Subcutaneous adipose tissue (tissue), 4 donors: ENCODE measurements around the gene RNF152. TPM values are rescaled to one million over a fixed set of nuclear protein-coding genes. Genes with fewer than 3 reads are reported as not detected.

Experiments
- total RNA-seq, 4 donors: library from RNA; depleted of rRNA; stranded (reverse); fragments of >200 nt; gene quantifications; one replicate each; pipeline ENCODE4 v1.1.0, GENCODE V29; 2016
- TF ChIP-seq, protein P1 (sequence below): fragments of 450-650 bp; IDR thresholded peaks from one replicate; pipeline ENCODE4 v1.5.1; 2016; ENCODE audit warnings: low read depth, mild to moderate bottlenecking, control low read depth, antibody characterized with exemption, moderate library complexity

Gene RNF152
- total RNA-seq, 4 donors from 2014 or later: 11.7 to 19.6 (median 17.0) TPM

DNA sequence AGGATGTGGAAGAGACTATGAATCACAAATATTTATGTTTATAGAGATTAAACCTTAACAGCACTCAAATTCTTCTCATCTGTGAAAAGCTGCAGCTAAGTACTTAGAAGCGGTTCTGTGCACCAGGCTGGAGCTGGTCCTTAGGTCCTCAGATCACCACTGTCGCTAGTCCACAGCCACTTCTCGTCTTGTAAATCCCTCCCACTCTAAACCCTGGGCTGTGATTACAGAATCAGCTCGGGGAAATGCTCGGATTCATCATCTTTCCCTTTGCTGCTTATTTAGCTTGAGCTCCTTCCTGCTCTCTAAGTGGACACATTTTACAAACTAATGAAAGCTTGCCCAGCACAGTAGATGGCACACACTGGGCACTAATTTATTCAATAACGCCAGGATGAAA lies 61.7 kb downstream of the RNF152 start:
- TF ChIP-seq, protein P1, sequence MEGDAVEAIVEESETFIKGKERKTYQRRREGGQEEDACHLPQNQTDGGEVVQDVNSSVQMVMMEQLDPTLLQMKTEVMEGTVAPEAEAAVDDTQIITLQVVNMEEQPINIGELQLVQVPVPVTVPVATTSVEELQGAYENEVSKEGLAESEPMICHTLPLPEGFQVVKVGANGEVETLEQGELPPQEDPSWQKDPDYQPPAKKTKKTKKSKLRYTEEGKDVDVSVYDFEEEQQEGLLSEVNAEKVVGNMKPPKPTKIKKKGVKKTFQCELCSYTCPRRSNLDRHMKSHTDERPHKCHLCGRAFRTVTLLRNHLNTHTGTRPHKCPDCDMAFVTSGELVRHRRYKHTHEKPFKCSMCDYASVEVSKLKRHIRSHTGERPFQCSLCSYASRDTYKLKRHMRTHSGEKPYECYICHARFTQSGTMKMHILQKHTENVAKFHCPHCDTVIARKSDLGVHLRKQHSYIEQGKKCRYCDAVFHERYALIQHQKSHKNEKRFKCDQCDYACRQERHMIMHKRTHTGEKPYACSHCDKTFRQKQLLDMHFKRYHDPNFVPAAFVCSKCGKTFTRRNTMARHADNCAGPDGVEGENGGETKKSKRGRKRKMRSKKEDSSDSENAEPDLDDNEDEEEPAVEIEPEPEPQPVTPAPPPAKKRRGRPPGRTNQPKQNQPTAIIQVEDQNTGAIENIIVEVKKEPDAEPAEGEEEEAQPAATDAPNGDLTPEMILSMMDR: no peak

DNA sequence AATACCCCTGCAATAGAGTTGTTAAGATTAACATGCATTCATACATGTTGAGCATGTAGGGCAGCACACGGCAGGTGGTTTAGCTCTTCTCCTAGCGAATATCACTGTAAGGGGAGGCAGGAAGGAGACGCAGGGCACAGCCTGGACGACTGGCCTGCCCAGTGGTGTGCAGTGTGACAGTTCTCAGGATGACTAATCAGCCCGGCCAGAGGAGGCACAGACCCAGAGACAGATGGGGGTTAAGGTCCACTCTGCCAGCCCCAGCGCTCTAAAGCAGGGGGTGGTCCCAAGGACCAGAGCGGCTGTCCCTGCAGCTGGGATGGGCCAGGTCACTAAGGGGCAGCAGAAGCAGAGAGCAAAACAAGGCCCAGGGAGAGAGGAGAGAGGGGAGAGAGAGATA lies 63.7 kb downstream of the RNF152 start:
- TF ChIP-seq, protein P1: no peak

DNA sequence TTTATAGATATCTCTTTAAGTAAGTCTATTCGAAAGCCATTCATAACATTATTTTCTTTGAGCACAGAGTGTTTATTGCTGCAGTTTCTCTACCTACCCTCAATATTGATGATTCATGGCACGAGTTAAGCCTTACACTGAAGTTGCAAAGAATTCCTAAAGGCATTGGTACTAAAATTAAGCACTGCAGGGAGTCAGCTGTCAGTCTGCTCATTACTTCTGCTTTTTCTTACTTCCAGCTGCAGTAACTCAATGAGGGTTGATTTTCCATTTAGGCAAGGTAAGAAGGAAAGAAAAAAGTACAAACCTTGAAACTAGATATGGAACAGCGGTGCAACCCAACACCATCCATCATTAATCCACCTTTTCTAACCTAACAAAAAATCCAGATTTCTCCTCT lies 65.2 kb downstream of the RNF152 start:
- TF ChIP-seq, protein P1: no peak

DNA sequence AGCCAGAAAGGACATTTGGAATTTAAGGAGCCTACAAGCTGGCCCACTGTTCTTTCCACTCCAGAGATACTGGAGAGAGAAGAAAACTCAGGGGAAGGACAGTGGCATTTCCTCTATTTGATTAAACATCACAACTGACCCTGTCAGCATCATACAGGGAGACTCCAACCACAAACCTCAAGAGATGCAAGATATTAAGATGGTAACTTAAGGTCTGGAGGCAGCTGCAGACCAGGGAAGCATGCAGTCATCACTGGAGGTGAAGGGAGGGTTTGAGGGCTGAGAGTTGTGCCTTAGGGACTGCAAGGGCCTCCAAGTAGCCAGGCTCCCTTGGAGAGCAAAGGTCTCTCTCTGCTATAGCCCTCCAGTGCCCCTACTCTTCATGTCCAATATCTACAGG lies 67.4 kb downstream of the RNF152 start:
- TF ChIP-seq, protein P1: no peak

DNA sequence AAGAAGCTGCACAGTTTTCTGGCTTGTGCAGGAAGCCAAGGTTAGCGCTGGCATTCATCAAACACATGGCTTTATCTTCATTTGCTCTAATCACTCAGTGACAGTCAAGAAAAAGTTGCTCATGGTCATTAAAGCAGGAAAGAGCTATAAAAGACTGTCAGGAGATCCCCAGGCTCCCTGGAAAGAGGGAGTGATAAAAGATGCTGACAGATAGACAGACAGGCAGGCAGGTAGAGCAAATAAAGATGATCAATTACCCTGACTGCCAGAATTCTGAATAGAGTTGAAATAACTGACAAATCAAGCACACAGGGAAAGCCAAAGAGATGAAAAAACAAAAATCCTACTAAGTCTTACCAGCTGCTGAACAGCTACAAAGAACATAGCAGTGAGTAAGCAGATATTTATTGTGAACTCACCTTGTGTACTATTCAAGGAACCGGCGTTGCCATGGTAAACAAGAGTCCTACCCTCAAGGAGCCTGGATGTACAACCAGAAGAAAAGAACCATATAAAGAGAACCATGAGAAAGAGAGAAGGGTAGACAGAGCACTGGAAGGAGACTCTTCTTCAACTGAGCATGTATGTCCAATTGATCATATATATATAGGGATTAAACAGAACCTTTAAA lies 68.0 kb downstream of the RNF152 start:
- TF ChIP-seq, protein P1: no peak

DNA sequence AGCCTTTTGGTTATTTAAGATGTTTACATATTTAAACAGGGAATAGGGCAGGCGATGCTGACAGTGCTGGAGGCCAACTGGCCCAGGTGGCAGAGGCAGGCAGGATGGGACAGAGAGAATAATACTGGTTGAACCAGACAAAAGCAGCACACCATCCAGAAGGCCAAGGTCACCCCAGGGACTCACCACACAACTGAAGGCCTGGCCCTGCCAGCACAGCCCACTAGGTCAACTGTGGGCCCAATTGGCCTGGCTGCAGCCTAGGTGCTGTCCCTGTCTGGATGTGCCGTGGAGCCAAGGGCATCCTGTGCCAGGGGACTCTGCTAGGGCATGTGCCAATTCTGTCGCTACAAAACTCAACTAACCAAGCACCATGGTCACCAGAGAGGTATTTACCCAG lies 69.2 kb downstream of the RNF152 start:
- TF ChIP-seq, protein P1: no peak

DNA sequence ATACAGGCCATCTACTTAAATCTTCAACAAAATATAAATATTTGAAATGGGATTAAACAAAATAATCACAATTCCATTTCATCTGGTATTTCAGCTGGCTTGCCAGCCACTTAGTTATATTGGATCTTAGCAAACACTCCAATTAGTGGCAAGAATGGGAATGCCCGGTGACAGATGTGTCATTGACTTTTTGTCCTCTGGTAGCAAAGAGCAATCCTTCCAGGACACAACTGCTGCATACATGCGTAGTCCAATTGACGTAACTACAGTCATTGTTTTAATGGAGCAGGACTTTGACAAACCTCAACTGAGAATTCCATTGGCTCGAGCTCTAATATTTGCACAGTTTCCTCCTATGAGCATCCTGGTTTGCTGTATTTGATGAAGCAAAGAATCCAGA lies 69.9 kb downstream of the RNF152 start:
- TF ChIP-seq, protein P1: no peak
